ENCODE measurements around the gene GSTT2. TPM values are rescaled to one million over a fixed set of nuclear protein-coding genes. Genes with fewer than 3 reads are reported as not detected.
"Not testable (repeated sequence)": the region's sequence is repeated elsewhere in the genome, so short reads cannot be mapped to it uniquely, and the experiment has no call there.

GSTT2 gene
- polyA plus RNA-seq, 1 donor, result 0.41 TPM

GRCh38 chr22:23974836-23975352 is 5.0 kb upstream of the GSTT2 start:
- DNase-seq, result not testable (repeated sequence)

GRCh38 chr22:23977304-23977703 is 2.6 kb upstream of the GSTT2 start:
- DNase-seq, result not testable (repeated sequence)

DNA sequence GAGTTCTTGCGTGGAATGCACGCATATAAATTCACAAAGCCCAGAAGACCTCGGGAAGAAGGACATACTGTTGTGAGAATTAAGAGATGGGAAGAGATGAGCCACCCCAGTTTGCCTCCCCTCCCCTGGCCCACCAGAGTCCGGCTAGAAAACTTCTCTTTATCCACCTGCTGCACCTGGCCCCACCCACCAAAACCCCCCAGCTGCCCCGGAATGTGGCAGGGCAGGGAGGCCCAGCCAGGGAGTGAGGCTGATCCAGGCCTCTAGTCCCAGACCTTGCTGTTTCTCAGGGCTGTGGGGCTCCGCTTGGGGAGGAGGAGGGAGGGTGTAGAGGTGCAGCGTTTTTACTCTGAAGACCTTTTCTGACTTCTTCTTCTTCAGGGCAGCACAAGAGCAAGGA is 633 bp downstream of the GSTT2 start:
- not testable (repeated sequence) for DNase-seq

DNA sequence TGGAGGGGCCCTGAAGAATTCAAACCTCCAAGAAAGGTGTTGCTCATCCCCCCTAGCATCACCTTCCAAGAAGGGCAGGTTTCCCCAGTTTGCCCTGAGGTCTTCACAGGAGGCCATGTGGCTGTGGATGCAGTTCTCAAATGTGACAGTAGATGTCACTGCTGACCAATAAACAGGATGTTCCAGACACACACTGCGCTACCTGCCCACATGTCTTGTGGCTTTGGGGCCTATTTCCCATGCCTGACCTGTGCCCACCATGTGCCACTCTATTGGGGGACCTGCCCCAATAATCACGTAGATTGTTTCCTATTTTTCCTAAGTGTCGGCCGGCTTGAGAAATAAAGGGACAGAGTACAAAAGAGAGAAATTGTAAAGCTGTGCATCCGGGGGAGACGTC is 4.5 kb downstream of the GSTT2 start:
- DNase-seq, result peak; percentile 23

GRCh38 chr22:23986089-23986488 is 6.2 kb downstream of the GSTT2 start:
- DNase-seq, result not testable (repeated sequence)

GRCh38 chr22:23986538-23987178 is 6.7 kb downstream of the GSTT2 start:
- not testable (repeated sequence) for DNase-seq

DNA sequence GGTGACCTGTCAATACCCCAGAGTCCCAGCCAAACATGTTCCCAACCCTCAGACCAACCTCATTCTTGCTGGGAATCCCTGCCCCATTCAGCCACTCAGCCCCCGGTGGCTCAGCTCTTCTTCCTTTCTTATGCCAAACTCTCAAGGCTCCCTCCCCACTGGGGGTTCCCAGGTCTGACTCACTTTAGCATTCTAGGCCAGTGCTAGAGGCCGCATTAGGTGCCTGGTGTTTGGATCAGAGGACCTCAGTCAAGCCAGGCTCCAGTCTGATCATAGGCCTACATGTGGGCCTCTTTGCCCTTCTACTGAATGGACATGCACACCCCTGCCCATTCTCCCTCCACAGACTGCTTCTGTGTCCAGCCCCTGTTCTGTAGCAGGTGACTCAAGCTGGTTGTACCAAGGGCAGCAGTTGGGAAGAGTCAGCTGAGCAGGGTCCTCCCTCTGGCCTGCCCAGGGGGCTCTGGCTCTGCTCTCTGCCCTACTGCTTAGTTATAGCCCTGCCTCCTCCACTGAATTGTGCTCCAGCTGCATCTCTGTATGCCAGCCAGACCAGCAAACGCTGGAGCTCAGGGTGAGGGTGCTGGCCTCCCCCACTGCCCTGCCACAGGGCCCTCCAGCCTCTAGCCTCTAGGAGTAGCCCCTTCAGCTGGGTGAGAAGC is 9.8 kb downstream of the GSTT2 start:
- DNase-seq, result not testable (repeated sequence)

DNA sequence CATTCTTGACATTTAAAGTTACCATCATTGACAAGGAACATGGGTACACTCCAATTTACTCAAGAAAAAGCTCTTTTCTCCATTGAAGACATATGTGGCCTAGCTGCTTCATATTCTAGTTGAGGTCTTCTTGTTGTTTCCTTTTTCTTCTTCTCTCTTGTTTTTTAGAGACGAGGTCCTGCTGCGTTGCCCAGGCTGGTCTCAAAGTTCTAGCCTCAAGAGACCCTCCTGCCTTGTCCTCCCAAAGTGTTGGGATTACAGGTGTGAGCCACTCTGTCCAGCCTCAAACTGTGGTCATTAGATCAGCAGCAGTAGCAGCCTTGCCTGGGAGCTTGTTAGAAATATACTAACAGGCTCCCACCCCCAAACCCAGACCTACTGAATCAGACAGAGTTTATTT is 13.1 kb downstream of the GSTT2 start:
- DNase-seq, result not testable (repeated sequence)

DNA sequence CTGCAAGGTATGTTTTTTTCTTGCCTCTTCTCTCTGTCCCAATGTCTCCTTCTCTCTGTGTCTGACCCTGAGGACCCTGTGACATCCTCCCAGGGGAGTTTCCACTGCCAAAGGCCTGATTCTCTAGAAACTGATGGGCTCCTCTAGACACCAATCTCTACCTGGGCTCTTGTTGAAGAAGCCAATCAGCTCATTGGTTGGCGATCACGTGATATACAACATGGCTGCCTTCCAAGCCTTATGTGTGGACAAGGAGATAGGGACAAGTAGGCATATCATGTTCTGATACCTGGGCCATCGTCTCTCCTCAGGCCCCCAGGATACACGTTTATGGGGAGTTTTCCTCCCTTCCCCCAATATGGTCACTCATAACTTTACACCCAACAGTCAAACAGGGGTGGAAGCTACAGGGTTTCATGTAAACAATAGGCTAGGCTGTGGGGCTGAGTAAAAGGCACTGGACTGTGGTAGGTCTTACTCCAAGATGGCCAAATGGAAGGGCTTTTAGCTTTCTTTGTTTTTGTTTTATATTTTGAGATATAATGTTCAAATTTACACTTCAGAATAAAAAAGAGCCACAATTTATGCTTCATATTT is 13.7 kb downstream of the GSTT2 start:
- not testable (repeated sequence) for DNase-seq

DNA sequence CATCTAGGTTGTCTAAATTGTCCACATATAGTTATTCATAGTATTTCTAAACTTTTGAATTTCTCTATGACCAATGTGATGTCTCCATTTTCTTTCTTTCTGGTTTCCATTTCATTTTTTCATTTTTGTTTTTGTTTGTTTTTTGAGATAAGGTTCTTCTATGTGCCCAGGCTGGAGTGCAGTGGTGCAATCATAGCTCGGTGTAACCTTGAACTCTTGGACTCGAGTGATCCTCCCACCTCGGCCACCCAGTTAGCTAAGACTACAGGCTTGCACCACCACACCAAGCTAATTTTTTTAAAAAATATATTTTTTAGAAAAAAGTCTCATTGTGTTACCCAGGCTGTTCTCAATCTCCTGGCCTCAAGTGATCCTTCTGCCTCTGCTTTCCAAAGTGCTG is 17.2 kb downstream of the GSTT2 start:
- DNase-seq, result no peak

DNA sequence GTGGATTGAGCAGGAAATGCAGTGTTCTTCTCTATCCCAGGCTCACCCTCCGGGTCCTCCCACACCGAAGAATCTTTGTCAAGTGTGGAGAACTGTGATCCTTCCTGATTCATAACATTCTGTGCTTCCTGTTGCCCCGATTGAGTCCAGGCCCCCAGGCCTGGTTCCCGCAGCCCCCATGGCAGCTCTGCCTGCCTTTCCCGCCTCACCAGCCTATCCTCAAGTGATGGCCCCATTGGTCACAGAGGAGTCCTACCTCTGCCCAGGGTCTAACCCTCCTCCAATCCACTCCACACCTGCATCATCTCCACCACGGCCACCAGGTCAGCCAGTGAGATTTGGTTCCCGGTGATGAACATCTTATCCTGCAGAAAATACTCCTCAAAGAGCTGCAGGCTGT is 19.8 kb downstream of the GSTT2 start:
- not testable (repeated sequence) for DNase-seq

GRCh38 chr22:24001314-24001713 is 21.4 kb downstream of the GSTT2 start:
- DNase-seq, result no peak

GRCh38 chr22:24002272-24002671 is 22.3 kb downstream of the GSTT2 start:
- no peak for DNase-seq

- DNase-seq, result no peak
Measured at GRCh38 chr22:24002851-24003250, 22.9 kb downstream of the GSTT2 start.

- DNase-seq, result no peak
Measured at GRCh38 chr22:24003887-24004286, 24.0 kb downstream of the GSTT2 start.

DNA sequence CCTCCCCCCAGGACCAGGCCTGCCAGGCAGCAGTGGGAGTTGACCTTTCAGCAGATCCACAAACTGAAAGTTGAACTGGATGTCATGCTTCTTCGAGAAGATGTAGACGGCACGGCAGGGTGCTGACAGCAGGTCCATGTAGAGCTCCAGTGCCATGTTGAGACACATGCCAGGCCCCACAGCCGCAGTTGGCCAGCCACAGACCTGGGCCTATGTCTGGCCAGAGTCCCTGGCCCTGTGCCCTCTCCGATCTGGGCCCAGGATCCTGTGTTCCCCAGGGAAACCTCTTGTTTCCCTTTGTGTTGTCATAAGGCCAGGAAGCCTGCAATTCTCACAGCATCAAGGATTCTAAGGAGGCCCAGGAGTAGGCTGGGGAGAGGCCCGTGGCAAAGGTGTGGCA is 25.3 kb downstream of the GSTT2 start, which contains the start of gene GSTT4:
Gene GSTT4 (minus strand): TSS at position 253 of the 400 bp plus-strand sequence. CDS start 97 bp downstream, at position 156.
- no peak for DNase-seq

GRCh38 chr22:24006207-24006913 is 26.4 kb downstream of the GSTT2 start:
- DNase-seq, result no peak

GRCh38 chr22:24006914-24007214 is 26.9 kb downstream of the GSTT2 start:
- no peak for DNase-seq

DNA sequence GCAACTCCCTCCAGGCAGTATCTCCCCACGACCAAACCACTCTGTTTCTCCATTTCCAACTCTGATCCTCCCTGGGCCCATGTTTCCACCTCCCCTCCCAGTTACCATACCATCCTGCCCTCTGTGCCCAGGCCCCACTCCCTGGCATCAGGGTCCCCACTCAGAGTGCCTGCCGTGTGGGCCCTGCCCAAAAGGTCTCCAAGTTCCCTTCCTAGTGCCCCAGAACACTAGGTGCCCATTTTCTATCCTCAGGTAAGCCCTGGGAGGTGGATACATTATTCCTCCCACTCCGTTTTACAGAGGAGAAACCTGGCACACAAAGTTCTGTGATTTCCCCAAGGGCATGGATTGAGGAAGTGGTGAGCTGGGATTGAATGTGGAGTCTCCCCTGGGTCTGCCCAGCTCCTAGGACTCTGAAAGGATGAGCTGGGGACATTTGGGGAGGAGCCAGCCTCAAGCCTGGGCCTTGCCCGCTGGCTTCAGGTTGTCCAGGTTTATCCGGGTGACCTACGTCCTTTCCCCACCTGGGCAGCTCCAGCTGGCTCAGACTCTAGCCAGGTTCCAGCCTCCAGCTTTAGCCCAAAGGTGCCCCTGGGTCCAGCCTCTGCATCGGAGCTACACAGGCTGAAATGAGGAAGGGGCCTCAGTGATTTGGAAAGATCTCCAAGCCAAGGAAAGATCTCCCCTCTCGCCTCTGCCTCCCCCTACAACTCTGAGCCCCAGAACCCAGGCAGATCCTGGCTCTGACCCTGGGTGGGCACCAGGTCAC is 27.5 kb downstream of the GSTT2 start:
- DNase-seq, result no peak

- no peak for DNase-seq
Measured at GRCh38 chr22:24008022-24008283, 28.0 kb downstream of the GSTT2 start.

DNA sequence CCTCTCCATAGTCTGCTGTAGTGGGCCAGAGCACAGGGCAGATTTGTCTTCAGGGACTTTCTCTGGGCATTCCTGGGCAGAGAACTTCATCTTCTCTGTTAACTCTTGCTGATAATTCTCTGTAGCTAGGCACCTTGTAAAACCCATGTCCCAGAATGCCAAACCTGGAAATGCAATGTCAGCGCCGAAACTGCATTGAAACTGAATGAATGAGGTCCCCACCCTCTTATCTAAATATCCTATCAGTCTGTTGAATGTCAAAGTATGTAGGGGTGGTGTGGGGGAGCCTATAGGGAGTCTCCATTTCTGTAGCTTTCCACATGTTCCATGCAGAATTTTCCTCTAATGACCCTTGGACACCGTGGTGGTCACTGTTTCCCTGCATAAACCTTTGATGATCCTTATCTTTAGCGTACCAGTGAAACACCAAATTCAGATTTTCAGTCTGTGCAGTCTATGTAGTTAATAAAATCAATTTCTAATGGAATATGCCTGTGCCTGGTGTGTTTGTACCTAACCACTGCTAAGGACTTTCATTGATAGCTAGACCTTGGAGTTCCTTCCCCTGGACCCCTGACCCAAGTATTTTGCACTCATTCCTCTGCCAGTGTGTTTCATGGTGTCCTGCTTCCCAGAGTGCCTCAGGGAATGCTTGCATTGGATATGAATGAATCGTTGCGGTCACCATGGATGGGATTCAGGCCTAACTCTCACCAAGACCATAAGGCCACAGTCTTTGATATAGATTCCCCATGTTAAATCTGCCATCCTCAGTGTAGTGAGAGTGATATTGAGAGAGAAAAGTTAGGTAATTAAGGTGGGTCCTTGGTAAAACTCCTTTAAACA is 28.7 kb downstream of the GSTT2 start:
- DNase-seq, result no peak

All from hindlimb muscle (tissue), 1 donor.